ENCODE results near the gene SLC6A18.

Gene SLC6A18

GRCh38 chr5:1225081-1225480, at the start of gene SLC6A18:
Gene SLC6A18, plus strand, starts transcription at chr5:1225381. Its CDS starts 97 bp downstream, at chr5:1225478.
- TF ChIP-seq CTCF (IDR thresholded peaks at IDR 0.05; ENCODE audit: insufficient read depth, low read length, missing control alignments) = no peak
- no peak within 1 kb of the TSS for H3K4me3 ChIP-seq (ENCODE audit: low read depth, low read length)
- DNase-seq (ENCODE audit: low read depth, low spot score) = no peak
- POLR2A ChIA-PET = no interaction called here
- CTCF ChIA-PET = no interaction called here

- TF ChIP-seq CTCF (IDR thresholded peaks at IDR 0.05; ENCODE audit: insufficient read depth, low read length, missing control alignments) = no peak
- CTCF ChIA-PET = interaction anchor here (1.3 to 4.9 kb wide), 3 partner anchors 14 to 253 kb away, joined by 3 to 52 read pairs (median 17); no protein-coding TSS in a partner anchor
- DNase-seq (ENCODE audit: low read depth, low spot score) = no peak
- no peak overlapping the region for H3K4me3 ChIP-seq (ENCODE audit: low read depth, low read length)
- POLR2A ChIA-PET = no interaction called here
Observed at GRCh38 chr5:1175801-1176472, 49.2 kb upstream of the SLC6A18 start.

GRCh38 chr5:1176473-1177391, 48.4 kb upstream of the SLC6A18 start:
- no peak for DNase-seq (ENCODE audit: low read depth, low spot score)
- H3K4me3 ChIP-seq (ENCODE audit: low read depth, low read length) = no peak overlapping the region
- ChIA-PET CTCF (interaction anchor here (0.7 kb wide), 1 partner anchor 253 kb away, joined by 3 read pairs; no protein-coding TSS in a partner anchor), POLR2A (no interaction called here)
- no peak for TF ChIP-seq CTCF (IDR thresholded peaks at IDR 0.05; ENCODE audit: insufficient read depth, low read length, missing control alignments)

- ChIA-PET POLR2A (no interaction called here), CTCF (interaction anchor here (0.7 kb wide), 1 partner anchor 254 kb away, joined by 3 read pairs; no protein-coding TSS in a partner anchor)
- H3K4me3 ChIP-seq (ENCODE audit: low read depth, low read length) = no peak overlapping the region
- no peak for TF ChIP-seq CTCF (IDR thresholded peaks at IDR 0.05; ENCODE audit: insufficient read depth, low read length, missing control alignments)
- DNase-seq (ENCODE audit: low read depth, low spot score) = no peak
Observed at GRCh38 chr5:1177826-1178528, 47.2 kb upstream of the SLC6A18 start.

GRCh38 chr5:1178529-1179382, 46.4 kb upstream of the SLC6A18 start:
- DNase-seq (ENCODE audit: low read depth, low spot score) = no peak
- ChIA-PET CTCF (interaction anchor here (1.3 kb wide), 1 partner anchor 10 kb away, joined by 6 read pairs; no protein-coding TSS in a partner anchor), POLR2A (no interaction called here)
- no peak overlapping the region for H3K4me3 ChIP-seq (ENCODE audit: low read depth, low read length)
- TF ChIP-seq CTCF (IDR thresholded peaks at IDR 0.05; ENCODE audit: insufficient read depth, low read length, missing control alignments) = no peak

All from AG04449 (cell line).